Panc1 (cell line): ENCODE data around the gene AGAP2. TPM values are rescaled to one million over a fixed set of nuclear protein-coding genes. Genes with fewer than 3 reads are reported as not detected.

Experiments
- ATAC-seq: fragments of 200-7000 bp; cut with Tn5 transposase; 2 replicates; pipeline ENCODE4 v1.9.1; 2020; ENCODE audit warnings: mild to moderate bottlenecking, moderate library complexity
- BruUV-seq: library from RNA; stranded (reverse); fragments of 400-500 nt; replicated peaks from 2 replicates; lab custom pipeline; 2021; lab: Mats Ljungman, UMichigan
- CTCF ChIA-PET: fragments of 300-600 bp; sonication (Branson Sonifier 250); formaldehyde crosslinking; loops from one replicate; lab custom pipeline; 2022; ENCODE audit warnings: antibody characterized with exemption; lab: Charles Lee
- POLR2A ChIA-PET: fragments of 300-600 bp; sonication (Branson Sonifier 250); formaldehyde crosslinking; loops from one replicate; lab custom pipeline; 2022; ENCODE audit warnings: antibody characterized with exemption; lab: Charles Lee
- DNase-seq: peaks from one replicate; pipeline ENCODE4 v3.0.0-alpha.2; 2010; ENCODE audit warnings: low read depth, low spot score
- H3K27ac ChIP-seq: 2 replicates; pipeline ENCODE4 v1.5.1; 2011; ENCODE audit warnings: mild to moderate bottlenecking, low read length, inconsistent platforms
- H3K27me3 ChIP-seq: fragments of 200-500 bp; sonication (Bioruptor generic); 2 replicates; pipeline ENCODE4 v1.6.0; 2014; ENCODE audit warnings: low read length, inconsistent platforms; ENCODE audit not compliant: control insufficient read depth, insufficient read depth
- H3K36me3 ChIP-seq: fragments of 200-500 bp; sonication (Bioruptor generic); 2 replicates; pipeline ENCODE4 v1.5.1; 2014; ENCODE audit warnings: inconsistent platforms, mild to moderate bottlenecking, low read length, moderate library complexity; ENCODE audit not compliant: control insufficient read depth, insufficient read depth
- H3K4me1 ChIP-seq: 2 replicates; pipeline ENCODE4 v1.5.1; 2011; ENCODE audit warnings: inconsistent platforms, mild to moderate bottlenecking, low read length, moderate library complexity; ENCODE audit not compliant: control insufficient read depth, insufficient read depth
- H3K4me3 ChIP-seq, 2 experiments: 2 replicates each; pipeline ENCODE4 v1.5.1; 2011 to 2012; ENCODE audit warnings: low read depth in 2 of 2, low read length in 2 of 2, mild to moderate bottlenecking in 2 of 2, inconsistent platforms in 1 of 2, moderate library complexity in 1 of 2
- H3K9me3 ChIP-seq: fragments of 200-500 bp; sonication (Bioruptor generic); 2 replicates; pipeline ENCODE4 v1.5.1; 2014; ENCODE audit warnings: low read depth, mild to moderate bottlenecking, inconsistent platforms, low read length, moderate library complexity; ENCODE audit not compliant: control insufficient read depth, insufficient read depth
- CTCF ChIP-seq: fragments of 450-650 bp; IDR thresholded peaks from 2 replicates; pipeline ENCODE4 v1.5.1; 2017; ENCODE audit warnings: mild to moderate bottlenecking
- POLR2AphosphoS5 ChIP-seq: IDR thresholded peaks from 2 replicates; pipeline ENCODE4 v1.6.1; 2012; ENCODE audit warnings: mild to moderate bottlenecking, low read depth, low read length, moderate library complexity
- SIN3A ChIP-seq: IDR thresholded peaks from 2 replicates; pipeline ENCODE4 v1.6.1; 2012; ENCODE audit warnings: low read depth, mild to moderate bottlenecking, low read length, moderate library complexity, borderline replicate concordance; ENCODE audit not compliant: insufficient read depth
- TCF7L2 ChIP-seq: IDR thresholded peaks from 2 replicates; pipeline ENCODE4 v1.6.1; 2011; ENCODE audit warnings: mild to moderate bottlenecking, low read depth, low read length, inconsistent platforms
- in situ Hi-C: cut with HindIII; loops from 2 replicates; pipeline ENCODE4 v1.10.0; 2016; ENCODE audit warnings: low sequenced_read_pairs, low pct_unique_long_range_greater_than_20kb
- intact Hi-C: fragments of 100-400 bp; cut with micrococcal nuclease; formaldehyde crosslinking; loops from one replicate; pipeline ENCODE4 v1.10.0; 2022; ENCODE audit not compliant: unreplicated experiment
- total RNA-seq: library from RNA; stranded (reverse); gene quantifications from one replicate; pipeline ENCODE4 v1.2.1, GENCODE V29; 2021; ENCODE audit not compliant: unreplicated experiment
- TF ChIP-seq, protein P1 (sequence below), 2 experiments: IDR thresholded peaks; 2 replicates each; pipeline ENCODE4 v1.6.1; 2011 to 2012; ENCODE audit warnings: low read depth in 2 of 2, control low read depth in 1 of 2, low read length in 1 of 2, mild to moderate bottlenecking in 1 of 2, moderate library complexity in 1 of 2; ENCODE audit not compliant: insufficient read depth in 1 of 2

AGAP2 gene
- total RNA-seq, 1 experiment from 2014 or later: 0.49 TPM

GRCh38 chr12:57772429-57773322, 34.1 kb upstream of the AGAP2 start, which contains the start of gene EEF1AKMT3:
Gene EEF1AKMT3, plus strand, starts transcription at chr12:57772614. Its CDS starts 111 bp downstream, at chr12:57772725.
- no peaks in the 10 kb centered on the region for H3K9me3 ChIP-seq
- no TSS peak for BruUV-seq
- peak; percentile 77 for ATAC-seq
- H3K27ac ChIP-seq: peak within 1 kb of the TSS; percentile 96
- H3K4me1 ChIP-seq: peaks cover 6% of the 10 kb centered on the region
- in situ Hi-C loops (no loop called here), intact Hi-C loops (no loop called here)
- H3K4me3 ChIP-seq: peak within 1 kb of the TSS; percentile 81 to 94
- TF ChIP-seq CTCF (no peak), SIN3A (no peak), TCF7L2 (no peak), POLR2AphosphoS5 (no peak)
- TF ChIP-seq, protein P1, sequence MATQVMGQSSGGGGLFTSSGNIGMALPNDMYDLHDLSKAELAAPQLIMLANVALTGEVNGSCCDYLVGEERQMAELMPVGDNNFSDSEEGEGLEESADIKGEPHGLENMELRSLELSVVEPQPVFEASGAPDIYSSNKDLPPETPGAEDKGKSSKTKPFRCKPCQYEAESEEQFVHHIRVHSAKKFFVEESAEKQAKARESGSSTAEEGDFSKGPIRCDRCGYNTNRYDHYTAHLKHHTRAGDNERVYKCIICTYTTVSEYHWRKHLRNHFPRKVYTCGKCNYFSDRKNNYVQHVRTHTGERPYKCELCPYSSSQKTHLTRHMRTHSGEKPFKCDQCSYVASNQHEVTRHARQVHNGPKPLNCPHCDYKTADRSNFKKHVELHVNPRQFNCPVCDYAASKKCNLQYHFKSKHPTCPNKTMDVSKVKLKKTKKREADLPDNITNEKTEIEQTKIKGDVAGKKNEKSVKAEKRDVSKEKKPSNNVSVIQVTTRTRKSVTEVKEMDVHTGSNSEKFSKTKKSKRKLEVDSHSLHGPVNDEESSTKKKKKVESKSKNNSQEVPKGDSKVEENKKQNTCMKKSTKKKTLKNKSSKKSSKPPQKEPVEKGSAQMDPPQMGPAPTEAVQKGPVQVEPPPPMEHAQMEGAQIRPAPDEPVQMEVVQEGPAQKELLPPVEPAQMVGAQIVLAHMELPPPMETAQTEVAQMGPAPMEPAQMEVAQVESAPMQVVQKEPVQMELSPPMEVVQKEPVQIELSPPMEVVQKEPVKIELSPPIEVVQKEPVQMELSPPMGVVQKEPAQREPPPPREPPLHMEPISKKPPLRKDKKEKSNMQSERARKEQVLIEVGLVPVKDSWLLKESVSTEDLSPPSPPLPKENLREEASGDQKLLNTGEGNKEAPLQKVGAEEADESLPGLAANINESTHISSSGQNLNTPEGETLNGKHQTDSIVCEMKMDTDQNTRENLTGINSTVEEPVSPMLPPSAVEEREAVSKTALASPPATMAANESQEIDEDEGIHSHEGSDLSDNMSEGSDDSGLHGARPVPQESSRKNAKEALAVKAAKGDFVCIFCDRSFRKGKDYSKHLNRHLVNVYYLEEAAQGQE (IDR thresholded peaks at IDR 0.05; ENCODE audit: insufficient read depth in 1 of 2, low read depth in 2 of 2, low read length in 1 of 2): no peak
- ChIA-PET CTCF (no interaction called here), POLR2A (interaction anchor here (0.6 kb wide), 1 partner anchor 132 kb away, joined by 9 read pairs; no protein-coding TSS in a partner anchor)
- no peak for DNase-seq
- H3K27me3 ChIP-seq: no peaks in the 10 kb centered on the region
- peaks cover 2% of the 10 kb centered on the region; the same call in 1 of the 2 replicates for H3K36me3 ChIP-seq

GRCh38 chr12:57771873-57772428, 33.4 kb upstream of the AGAP2 start, which contains the start of gene METTL1:
Gene METTL1, minus strand, starts transcription at chr12:57772105. Its CDS starts 22 bp downstream, at chr12:57772083.
- DNase-seq (peak; percentile 94), ATAC-seq (peak; percentile 92)
- H3K36me3 ChIP-seq: peaks cover 2% of the 10 kb centered on the region; the same call in 1 of the 2 replicates
- TF ChIP-seq CTCF (no peak), SIN3A (peak; percentile 75; the same call in 1 of the 2 replicates), POLR2AphosphoS5 (peak; percentile 98)
- TF ChIP-seq, protein P1 (IDR thresholded peaks at IDR 0.05; ENCODE audit: insufficient read depth in 1 of 2, low read depth in 2 of 2, low read length in 1 of 2): no peak
- H3K27ac ChIP-seq: peak within 1 kb of the TSS; percentile 96
- H3K4me1 ChIP-seq: peaks cover 13% of the 10 kb centered on the region
- POLR2A ChIA-PET: interaction anchor here (0.6 kb wide), 1 partner anchor 133 kb away, joined by 9 read pairs; no protein-coding TSS in a partner anchor
- H3K4me3 ChIP-seq: peak within 1 kb of the TSS; percentile 81 to 94
- no peaks in the 10 kb centered on the region for H3K27me3 ChIP-seq
- CTCF ChIA-PET: no interaction called here
- H3K9me3 ChIP-seq: no peaks in the 10 kb centered on the region
- intact Hi-C loops: no loop called here
- BruUV-seq: no TSS peak
- in situ Hi-C loops: no loop called here
